ENCODE measurements around the gene NEB. TPM values are rescaled to one million over a fixed set of nuclear protein-coding genes. Genes with fewer than 3 reads are reported as not detected.
"Not testable (repeated sequence)": the region's sequence is repeated elsewhere in the genome, so short reads cannot be mapped to it uniquely, and the experiment has no call there.

NEB gene
- total RNA-seq, 5 donors from 2014 or later (not counting 1 experiment from before 2014, with no cell fraction given): 0.91 to 1.4 (median 1.3) TPM

DNA sequence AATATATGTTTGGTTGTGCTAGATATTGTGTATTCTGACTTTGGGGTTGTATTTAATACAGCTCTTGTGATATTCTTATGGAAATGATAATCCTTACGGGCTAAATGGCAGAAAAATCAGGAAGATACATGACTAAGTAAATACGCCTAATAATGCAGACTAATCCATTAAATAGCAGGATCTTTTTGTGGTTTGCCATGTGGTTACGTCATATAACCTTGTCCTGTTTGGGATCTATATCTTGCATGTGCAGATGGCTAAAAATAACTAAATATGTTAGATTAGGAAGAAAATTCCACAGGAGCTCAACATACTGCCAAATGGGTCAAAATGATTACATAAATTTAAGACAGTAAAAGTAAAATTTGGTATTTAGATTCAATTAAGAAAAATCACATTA, 83.0 kb downstream of the NEB start:
- no peaks in the 10 kb centered on the region for H3K9me3 ChIP-seq
- H3K27ac ChIP-seq (ENCODE audit: low read length): no peak overlapping the region
- Mint-ChIP-seq H3K27ac (no peak overlapping the region), H3K36me3 (peaks cover 3% of the 10 kb centered on the region), H3K27me3 (no peaks in the 10 kb centered on the region), H3K4me1 (peaks cover 0 to 3% (median 3%) of the 10 kb centered on the region in 3 donors), H3K4me3 (no peak overlapping the region), H3K9me3 (peaks cover 0 to 4% (median 4%) of the 10 kb centered on the region in 3 donors)
- no peak overlapping the region for H3K4me3 ChIP-seq (ENCODE audit: control insufficient read depth in 1 of 2, extremely low read depth in 1 of 2, low read length in 1 of 2)
- POLR2A ChIA-PET: interaction anchor here in 1 of 2 donors (0.7 kb wide), 1 partner anchor 13 kb away, joined by 3 read pairs; no protein-coding TSS in a partner anchor
- ATAC-seq (replicated peaks in 1 of 4) (no peak), DNase-seq (no peak)
- CTCF ChIA-PET: interaction anchor here in 1 of 2 donors (1.5 kb wide), 1 partner anchor 9 kb away, joined by 4 read pairs; no protein-coding TSS in a partner anchor
- no peaks in the 10 kb centered on the region for H3K36me3 ChIP-seq (ENCODE audit: control insufficient read depth in 2 of 2, extremely low read depth in 1 of 2, insufficient read depth in 1 of 2, low read length in 1 of 2)
- no CpG with 5 or more reads among the region's 3 CpGs for WGBS (ENCODE audit: insufficient coverage)
- H3K4me1 ChIP-seq (ENCODE audit: control insufficient read depth in 1 of 2, extremely low read depth in 1 of 2, insufficient read depth in 2 of 2, low read length in 2 of 2): no peaks in the 10 kb centered on the region
- peaks cover 0 to 2% of the 10 kb centered on the region in 2 experiments for H3K27me3 ChIP-seq (replicated peaks in 1 of 2; ENCODE audit: control insufficient read depth in 2 of 2, extremely low read depth in 1 of 2, insufficient read depth in 2 of 2, low read length in 1 of 2)

DNA sequence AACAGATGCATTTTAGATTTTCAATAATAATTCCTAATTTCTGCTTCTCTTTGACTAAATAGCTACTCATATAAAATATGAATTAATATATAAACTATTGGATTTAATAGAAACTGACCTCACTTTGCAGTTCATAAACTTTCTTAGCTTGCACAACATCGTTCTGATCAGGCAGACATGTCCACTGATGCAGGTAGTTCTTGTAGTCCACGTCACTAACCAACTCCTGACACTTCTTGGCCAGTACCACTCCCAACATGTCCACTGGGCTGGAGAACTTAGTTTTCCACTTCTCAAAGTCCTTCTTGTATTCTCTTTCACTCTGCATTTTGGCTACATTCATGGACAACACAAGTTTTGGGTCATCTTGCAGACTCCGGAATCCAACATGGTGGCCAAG, 83.8 kb downstream of the NEB start:
- Histone ChIP-seq H3K4me1 (ENCODE audit: control insufficient read depth in 1 of 2, extremely low read depth in 1 of 2, insufficient read depth in 2 of 2, low read length in 2 of 2) (no peaks in the 10 kb centered on the region), H3K4me3 (ENCODE audit: control insufficient read depth in 1 of 2, extremely low read depth in 1 of 2, low read length in 1 of 2) (no peak overlapping the region), H3K27me3 (replicated peaks in 1 of 2; ENCODE audit: control insufficient read depth in 2 of 2, extremely low read depth in 1 of 2, insufficient read depth in 2 of 2, low read length in 1 of 2) (peaks cover 0 to 2% of the 10 kb centered on the region in 2 experiments), H3K9me3 (no peaks in the 10 kb centered on the region), H3K27ac (ENCODE audit: low read length) (no peak overlapping the region), H3K36me3 (ENCODE audit: control insufficient read depth in 2 of 2, extremely low read depth in 1 of 2, insufficient read depth in 1 of 2, low read length in 1 of 2) (no peaks in the 10 kb centered on the region)
- ChIA-PET CTCF (interaction anchor here (0.6 to 1.5 kb wide), 2 partner anchors 8 to 475 kb away, joined by 4 read pairs; no protein-coding TSS in a partner anchor), POLR2A (interaction anchor here in 1 of 2 donors (0.7 kb wide), 1 partner anchor 13 kb away, joined by 5 read pairs; no protein-coding TSS in a partner anchor)
- 75% methylated on average over 2 of the region's 3 CpGs for WGBS (ENCODE audit: insufficient coverage)
- no peak overlapping the region for H3K4me3 Mint-ChIP-seq
- no peak for ATAC-seq (replicated peaks in 1 of 4)
- no peaks in the 10 kb centered on the region for H3K27me3 Mint-ChIP-seq
- no peak overlapping the region for H3K27ac Mint-ChIP-seq
- H3K9me3 Mint-ChIP-seq: peaks cover 0 to 4% (median 4%) of the 10 kb centered on the region in 3 donors
- peaks cover 3% of the 10 kb centered on the region for H3K36me3 Mint-ChIP-seq
- peaks cover 0 to 3% (median 3%) of the 10 kb centered on the region in 3 donors for H3K4me1 Mint-ChIP-seq
- no peak for DNase-seq

DNA sequence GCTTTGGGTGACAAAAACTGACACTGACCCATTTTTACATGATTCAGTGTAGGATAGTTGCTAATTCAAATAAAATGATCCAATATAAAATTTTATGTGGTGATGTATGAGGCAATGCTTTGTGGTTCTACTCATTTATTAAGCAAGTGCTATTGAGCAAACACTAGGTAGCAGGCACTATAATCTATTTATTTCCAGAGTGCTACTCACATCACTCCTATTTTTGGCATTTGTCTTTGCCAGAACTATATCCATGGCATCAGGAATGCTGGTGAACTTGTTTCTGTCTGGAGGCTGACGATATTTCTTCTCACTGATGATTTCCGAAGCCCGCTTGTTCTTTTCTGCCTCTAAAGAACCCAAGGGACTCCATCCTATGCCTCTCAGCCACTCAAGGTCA, 84.3 kb downstream of the NEB start:
- no peak overlapping the region for H3K4me3 ChIP-seq (ENCODE audit: control insufficient read depth in 1 of 2, extremely low read depth in 1 of 2, low read length in 1 of 2)
- Mint-ChIP-seq H3K27me3 (no peaks in the 10 kb centered on the region), H3K36me3 (peaks cover 3% of the 10 kb centered on the region), H3K4me3 (no peak overlapping the region), H3K9me3 (peaks cover 0 to 4% (median 4%) of the 10 kb centered on the region in 3 donors), H3K27ac (no peak overlapping the region), H3K4me1 (peaks cover 0 to 3% (median 3%) of the 10 kb centered on the region in 3 donors)
- H3K9me3 ChIP-seq: no peaks in the 10 kb centered on the region
- ATAC-seq (replicated peaks in 1 of 4) (no peak), DNase-seq (no peak)
- peaks cover 0 to 2% of the 10 kb centered on the region in 2 experiments for H3K27me3 ChIP-seq (replicated peaks in 1 of 2; ENCODE audit: control insufficient read depth in 2 of 2, extremely low read depth in 1 of 2, insufficient read depth in 2 of 2, low read length in 1 of 2)
- no peak overlapping the region for H3K27ac ChIP-seq (ENCODE audit: low read length)
- H3K4me1 ChIP-seq (ENCODE audit: control insufficient read depth in 1 of 2, extremely low read depth in 1 of 2, insufficient read depth in 2 of 2, low read length in 2 of 2): no peaks in the 10 kb centered on the region
- WGBS (ENCODE audit: insufficient coverage): no CpG with 5 or more reads among the region's 3 CpGs
- CTCF ChIA-PET: no interaction called here
- H3K36me3 ChIP-seq (ENCODE audit: control insufficient read depth in 2 of 2, extremely low read depth in 1 of 2, insufficient read depth in 1 of 2, low read length in 1 of 2): no peaks in the 10 kb centered on the region
- POLR2A ChIA-PET: no interaction called here

DNA sequence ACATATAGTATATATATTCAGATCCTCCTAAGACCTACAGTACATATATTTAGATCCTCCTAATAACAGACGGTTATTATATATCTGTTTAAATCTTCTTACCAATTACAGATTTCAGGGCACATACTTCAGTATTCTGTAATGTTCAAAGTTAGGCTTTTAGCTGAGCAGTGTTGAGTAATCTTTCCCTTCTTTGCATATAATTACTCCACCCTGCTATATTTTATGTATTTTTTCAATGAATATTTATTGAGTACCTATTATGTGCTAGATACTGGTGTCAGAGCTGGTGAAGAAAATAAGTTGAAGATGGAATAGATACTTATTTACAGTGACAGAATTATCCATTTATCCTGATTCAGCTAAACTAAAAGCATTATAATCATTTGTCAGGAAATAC, 84.9 kb downstream of the NEB start:
- H3K4me3 Mint-ChIP-seq: no peak overlapping the region
- POLR2A ChIA-PET: interaction anchor here in 1 of 2 donors (0.5 kb wide), 1 partner anchor 286 kb away, joined by 3 read pairs; no protein-coding TSS in a partner anchor
- H3K36me3 Mint-ChIP-seq: peaks cover 3% of the 10 kb centered on the region
- no peak overlapping the region for H3K27ac Mint-ChIP-seq
- H3K36me3 ChIP-seq (ENCODE audit: control insufficient read depth in 2 of 2, extremely low read depth in 1 of 2, insufficient read depth in 1 of 2, low read length in 1 of 2): no peaks in the 10 kb centered on the region
- H3K27me3 ChIP-seq (replicated peaks in 1 of 2; ENCODE audit: control insufficient read depth in 2 of 2, extremely low read depth in 1 of 2, insufficient read depth in 2 of 2, low read length in 1 of 2): peaks cover 0 to 2% of the 10 kb centered on the region in 2 experiments
- ATAC-seq (replicated peaks in 1 of 4): no peak
- H3K9me3 Mint-ChIP-seq: peaks cover 0 to 4% (median 4%) of the 10 kb centered on the region in 3 donors
- CTCF ChIA-PET: no interaction called here
- no peak overlapping the region for H3K4me3 ChIP-seq (ENCODE audit: control insufficient read depth in 1 of 2, extremely low read depth in 1 of 2, low read length in 1 of 2)
- peaks cover 0 to 3% (median 3%) of the 10 kb centered on the region in 3 donors for H3K4me1 Mint-ChIP-seq
- WGBS (ENCODE audit: insufficient coverage): no CpG with 5 or more reads among the region's 1 CpG
- no peaks in the 10 kb centered on the region for H3K4me1 ChIP-seq (ENCODE audit: control insufficient read depth in 1 of 2, extremely low read depth in 1 of 2, insufficient read depth in 2 of 2, low read length in 2 of 2)
- H3K9me3 ChIP-seq: no peaks in the 10 kb centered on the region
- no peak overlapping the region for H3K27ac ChIP-seq (ENCODE audit: low read length)
- H3K27me3 Mint-ChIP-seq: no peaks in the 10 kb centered on the region
- DNase-seq: no peak

DNA sequence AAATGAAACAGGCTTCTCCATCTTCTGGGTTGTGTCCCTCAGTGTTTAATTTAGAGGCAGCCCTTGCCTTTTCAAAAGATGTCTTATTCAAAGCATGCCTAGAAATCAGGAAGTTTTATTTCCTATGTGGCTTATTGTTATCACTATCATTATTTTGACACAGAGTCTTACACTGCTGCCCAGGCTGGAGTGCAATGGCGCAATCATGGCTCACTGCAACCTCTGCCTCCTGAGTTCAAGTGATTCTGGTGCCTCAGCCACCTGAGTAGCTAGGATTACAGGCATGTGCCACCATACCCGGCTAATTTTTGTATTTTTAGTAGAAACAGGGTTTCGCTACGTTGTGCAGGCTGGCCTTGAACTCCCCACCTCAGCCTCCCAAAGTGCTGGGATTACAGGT, 87.8 kb downstream of the NEB start:
- H3K27me3 Mint-ChIP-seq; POLR2A ChIA-PET; H3K9me3 Mint-ChIP-seq; H3K27ac ChIP-seq (ENCODE audit: low read length); H3K4me3 Mint-ChIP-seq; H3K9me3 ChIP-seq; H3K27ac Mint-ChIP-seq; H3K36me3 Mint-ChIP-seq; H3K4me1 ChIP-seq (ENCODE audit: control insufficient read depth in 1 of 2, extremely low read depth in 1 of 2, insufficient read depth in 2 of 2, low read length in 2 of 2); ATAC-seq (replicated peaks in 1 of 4); H3K36me3 ChIP-seq (ENCODE audit: control insufficient read depth in 2 of 2, extremely low read depth in 1 of 2, insufficient read depth in 1 of 2, low read length in 1 of 2); CTCF ChIA-PET; DNase-seq; H3K4me3 ChIP-seq (ENCODE audit: control insufficient read depth in 1 of 2, extremely low read depth in 1 of 2, low read length in 1 of 2); H3K27me3 ChIP-seq (replicated peaks in 1 of 2; ENCODE audit: control insufficient read depth in 2 of 2, extremely low read depth in 1 of 2, insufficient read depth in 2 of 2, low read length in 1 of 2); H3K4me1 Mint-ChIP-seq: not testable (repeated sequence)
- WGBS (ENCODE audit: insufficient coverage): 86% methylated on average over 1 of the region's 4 CpGs

DNA sequence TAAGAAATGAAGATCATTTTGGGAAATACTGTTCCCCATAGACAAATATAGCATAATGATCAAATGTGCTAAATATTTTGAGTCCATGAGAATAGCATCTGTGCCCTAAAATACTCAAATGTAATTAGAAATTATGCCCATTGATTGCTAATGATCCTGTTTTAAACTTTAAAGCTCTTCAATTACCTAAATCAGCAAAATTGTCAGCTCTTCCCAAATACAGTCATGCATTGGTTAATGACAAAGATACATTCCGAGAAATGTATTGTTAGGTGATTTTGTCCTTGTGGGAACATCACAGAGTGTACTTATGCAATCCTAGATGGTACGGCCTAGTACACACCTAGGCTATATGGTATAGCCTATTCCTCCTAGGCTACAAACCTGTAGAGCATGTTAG, 89.7 kb downstream of the NEB start:
- DNase-seq: no peak

More for the DNA sequence above, 89.7 kb downstream of the NEB start:
- no peak overlapping the region for H3K4me3 Mint-ChIP-seq
- H3K9me3 Mint-ChIP-seq: peaks cover 0 to 4% (median 4%) of the 10 kb centered on the region in 3 donors
- H3K27ac Mint-ChIP-seq: no peak overlapping the region
- Histone ChIP-seq H3K27ac (ENCODE audit: low read length) (no peak overlapping the region), H3K36me3 (ENCODE audit: control insufficient read depth in 2 of 2, extremely low read depth in 1 of 2, insufficient read depth in 1 of 2, low read length in 1 of 2) (no peaks in the 10 kb centered on the region), H3K4me3 (ENCODE audit: control insufficient read depth in 1 of 2, extremely low read depth in 1 of 2, low read length in 1 of 2) (no peak overlapping the region), H3K4me1 (ENCODE audit: control insufficient read depth in 1 of 2, extremely low read depth in 1 of 2, insufficient read depth in 2 of 2, low read length in 2 of 2) (peaks cover 0 to 10% of the 10 kb centered on the region in 2 experiments), H3K27me3 (replicated peaks in 1 of 2; ENCODE audit: control insufficient read depth in 2 of 2, extremely low read depth in 1 of 2, insufficient read depth in 2 of 2, low read length in 1 of 2) (no peaks in the 10 kb centered on the region), H3K9me3 (no peaks in the 10 kb centered on the region)
- no peaks in the 10 kb centered on the region for H3K27me3 Mint-ChIP-seq
- peaks cover 6% of the 10 kb centered on the region for H3K36me3 Mint-ChIP-seq
- ChIA-PET POLR2A (no interaction called here), CTCF (no interaction called here)
- H3K4me1 Mint-ChIP-seq: peaks cover 0 to 20% (median 12%) of the 10 kb centered on the region in 3 donors
- no CpG with 5 or more reads among the region's 2 CpGs for WGBS (ENCODE audit: insufficient coverage)
- ATAC-seq (replicated peaks in 1 of 4): no peak

All from T-cell (primary cell).